Stimulated activated memory B cell treated with anti-CD40 and anti-IgM and Interleukin-4, amounts not matched to agents 10 μg/mL and 1 μg/mL and 100 μg/mL, for 72 hours (primary cell): ENCODE measurements around the gene RPS6KA2.

Experiments
- ATAC-seq: fragments of 150-1000 bp; cut with Tn5 transposase; 2 replicates; pipeline ENCODE4 v1.10.0; 2021
- H3K27ac Mint-ChIP-seq: one replicate; pipeline ENCODE4 v1.8.0; 2022; ENCODE audit warnings: mild to moderate bottlenecking, mixed read lengths
- H3K27me3 Mint-ChIP-seq: one replicate; pipeline ENCODE4 v1.8.0; 2022; ENCODE audit warnings: mixed read lengths
- H3K36me3 Mint-ChIP-seq: one replicate; pipeline ENCODE4 v1.8.0; 2022; ENCODE audit warnings: mixed read lengths
- H3K4me1 Mint-ChIP-seq: one replicate; pipeline ENCODE4 v1.8.0; 2022; ENCODE audit warnings: mixed read lengths
- H3K4me3 Mint-ChIP-seq: one replicate; pipeline ENCODE4 v1.8.0; 2022; ENCODE audit warnings: mild to moderate bottlenecking, moderate library complexity, mixed read lengths
- H3K9me3 Mint-ChIP-seq: one replicate; pipeline ENCODE4 v1.8.0; 2022; ENCODE audit warnings: mixed read lengths

Gene RPS6KA2

GRCh38 chr6:166463359-166464067, 163.5 kb downstream of the RPS6KA2 start:
- ATAC-seq, result no peak
- H3K36me3 Mint-ChIP-seq, result peaks cover 13% of the 10 kb centered on the region
- H3K27ac Mint-ChIP-seq, result no peak overlapping the region
- no peaks in the 10 kb centered on the region for H3K9me3 Mint-ChIP-seq
- no peaks in the 10 kb centered on the region for H3K27me3 Mint-ChIP-seq
- H3K4me3 Mint-ChIP-seq, result no peak overlapping the region
- peaks cover 33% of the 10 kb centered on the region for H3K4me1 Mint-ChIP-seq

- H3K27me3 Mint-ChIP-seq, result no peaks in the 10 kb centered on the region
- ATAC-seq, result no peak
- H3K36me3 Mint-ChIP-seq, result peaks cover 21% of the 10 kb centered on the region
- peaks cover 33% of the 10 kb centered on the region for H3K4me1 Mint-ChIP-seq
- no peaks in the 10 kb centered on the region for H3K9me3 Mint-ChIP-seq
- H3K4me3 Mint-ChIP-seq, result peak overlapping the region; percentile 1
- H3K27ac Mint-ChIP-seq, result peak overlapping the region; percentile 70
These were observed 164.5 kb downstream of the RPS6KA2 start for GRCh38 chr6:166462461-166463135.

GRCh38 chr6:166461821-166462460, 165.1 kb downstream of the RPS6KA2 start:
- Mint-ChIP-seq H3K4me1 (peaks cover 33% of the 10 kb centered on the region), H3K36me3 (peaks cover 17% of the 10 kb centered on the region), H3K4me3 (peak overlapping the region; percentile 1), H3K9me3 (no peaks in the 10 kb centered on the region), H3K27me3 (no peaks in the 10 kb centered on the region), H3K27ac (peak overlapping the region; percentile 70)
- ATAC-seq, result peak; percentile 77

GRCh38 chr6:166460473-166461437, 166.3 kb downstream of the RPS6KA2 start:
- no peak for ATAC-seq
- H3K4me3 Mint-ChIP-seq, result no peak overlapping the region
- H3K27me3 Mint-ChIP-seq, result no peaks in the 10 kb centered on the region
- peaks cover 13% of the 10 kb centered on the region for H3K36me3 Mint-ChIP-seq
- no peaks in the 10 kb centered on the region for H3K9me3 Mint-ChIP-seq
- H3K27ac Mint-ChIP-seq, result peak overlapping the region; percentile 70
- peaks cover 41% of the 10 kb centered on the region for H3K4me1 Mint-ChIP-seq

DNA sequence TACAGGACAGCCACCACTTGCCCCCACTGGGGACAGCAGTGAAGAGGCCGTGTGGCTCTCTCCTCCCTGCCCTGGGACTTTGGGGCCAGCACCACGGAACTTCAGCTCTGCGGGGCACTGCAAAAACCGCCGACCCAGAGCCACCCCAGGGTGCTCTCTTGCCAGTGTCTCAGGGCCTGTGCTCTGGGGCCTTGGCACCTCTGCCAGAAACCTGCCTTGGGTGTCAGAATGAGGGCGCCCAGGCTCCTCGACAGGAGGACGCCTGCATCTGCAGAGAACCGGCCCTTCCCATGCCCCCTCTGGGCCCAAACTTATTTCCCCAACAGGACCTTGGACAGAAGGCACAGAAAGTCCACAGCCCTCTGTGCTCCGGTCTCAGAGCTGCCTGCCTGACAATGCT, 167.1 kb downstream of the RPS6KA2 start:
- H3K27me3 Mint-ChIP-seq, result no peaks in the 10 kb centered on the region
- H3K4me1 Mint-ChIP-seq, result peaks cover 41% of the 10 kb centered on the region
- H3K36me3 Mint-ChIP-seq, result peaks cover 13% of the 10 kb centered on the region
- H3K27ac Mint-ChIP-seq, result peak overlapping the region; percentile 70
- no peak overlapping the region for H3K4me3 Mint-ChIP-seq
- no peaks in the 10 kb centered on the region for H3K9me3 Mint-ChIP-seq
- no peak for ATAC-seq

GRCh38 chr6:166459272-166459671, 167.8 kb downstream of the RPS6KA2 start:
- H3K9me3 Mint-ChIP-seq, result no peaks in the 10 kb centered on the region
- no peak overlapping the region for H3K4me3 Mint-ChIP-seq
- peaks cover 13% of the 10 kb centered on the region for H3K36me3 Mint-ChIP-seq
- peaks cover 41% of the 10 kb centered on the region for H3K4me1 Mint-ChIP-seq
- no peak overlapping the region for H3K27ac Mint-ChIP-seq
- H3K27me3 Mint-ChIP-seq, result no peaks in the 10 kb centered on the region
- no peak for ATAC-seq

- ATAC-seq, result peak; percentile 63
These were observed 170.5 kb downstream of the RPS6KA2 start for GRCh38 chr6:166456395-166457156.

DNA sequence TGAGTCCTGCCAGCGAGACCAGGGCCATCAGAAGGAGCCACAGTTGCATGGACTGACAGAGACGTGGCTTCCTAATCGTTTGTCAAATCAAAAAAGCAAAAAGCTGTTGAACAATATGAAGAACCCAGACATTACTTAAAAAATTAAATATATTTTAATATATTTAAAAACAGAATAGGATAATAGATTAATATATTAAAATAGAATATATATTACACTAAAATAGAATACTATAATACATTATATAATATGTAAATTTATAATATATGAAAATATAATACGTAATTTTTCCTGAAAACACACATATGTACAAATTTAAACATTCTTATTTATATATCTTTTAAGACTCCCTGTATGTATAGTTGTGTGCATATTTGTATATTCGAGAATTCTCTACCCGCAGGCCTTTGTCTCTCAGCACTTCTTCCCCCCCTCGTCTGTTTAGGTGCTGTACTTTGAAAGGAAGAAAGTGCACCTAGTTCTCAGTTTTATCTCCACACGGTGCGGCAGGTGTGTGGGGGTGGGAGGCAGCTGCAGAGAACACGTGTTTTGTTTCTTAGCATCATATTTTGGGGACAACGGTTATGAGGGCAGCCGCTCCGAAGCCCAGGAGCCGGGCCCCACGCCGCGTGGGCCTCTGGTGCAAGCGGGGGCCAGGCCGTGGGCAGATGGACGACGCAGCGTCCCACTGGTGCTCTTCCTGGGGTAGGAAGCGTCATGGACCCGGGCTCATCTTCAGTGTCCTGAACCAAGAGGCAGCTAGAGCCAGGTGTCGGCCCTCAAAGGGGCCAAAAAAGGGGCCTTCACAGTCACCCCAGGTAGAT, 172.1 kb downstream of the RPS6KA2 start:
- Mint-ChIP-seq H3K27ac (no peak overlapping the region), H3K4me1 (peaks cover 8% of the 10 kb centered on the region), H3K9me3 (peaks cover 4% of the 10 kb centered on the region), H3K27me3 (no peaks in the 10 kb centered on the region), H3K36me3 (peaks cover 24% of the 10 kb centered on the region), H3K4me3 (no peak overlapping the region)
- ATAC-seq, result no peak

More at GRCh38 chr6:166456395-166457156, 170.5 kb downstream of the RPS6KA2 start:
- H3K27me3 Mint-ChIP-seq, result no peaks in the 10 kb centered on the region
- H3K4me3 Mint-ChIP-seq, result no peak overlapping the region
- H3K36me3 Mint-ChIP-seq, result peaks cover 24% of the 10 kb centered on the region
- H3K4me1 Mint-ChIP-seq, result peaks cover 22% of the 10 kb centered on the region
- peaks cover 4% of the 10 kb centered on the region for H3K9me3 Mint-ChIP-seq
- no peak overlapping the region for H3K27ac Mint-ChIP-seq

- Mint-ChIP-seq H3K27ac (no peak overlapping the region), H3K4me1 (peaks cover 8% of the 10 kb centered on the region), H3K36me3 (peaks cover 22% of the 10 kb centered on the region), H3K4me3 (no peak overlapping the region), H3K27me3 (no peaks in the 10 kb centered on the region), H3K9me3 (peaks cover 4% of the 10 kb centered on the region)
- no peak for ATAC-seq
These were observed 173.4 kb downstream of the RPS6KA2 start for GRCh38 chr6:166453651-166454050.

DNA sequence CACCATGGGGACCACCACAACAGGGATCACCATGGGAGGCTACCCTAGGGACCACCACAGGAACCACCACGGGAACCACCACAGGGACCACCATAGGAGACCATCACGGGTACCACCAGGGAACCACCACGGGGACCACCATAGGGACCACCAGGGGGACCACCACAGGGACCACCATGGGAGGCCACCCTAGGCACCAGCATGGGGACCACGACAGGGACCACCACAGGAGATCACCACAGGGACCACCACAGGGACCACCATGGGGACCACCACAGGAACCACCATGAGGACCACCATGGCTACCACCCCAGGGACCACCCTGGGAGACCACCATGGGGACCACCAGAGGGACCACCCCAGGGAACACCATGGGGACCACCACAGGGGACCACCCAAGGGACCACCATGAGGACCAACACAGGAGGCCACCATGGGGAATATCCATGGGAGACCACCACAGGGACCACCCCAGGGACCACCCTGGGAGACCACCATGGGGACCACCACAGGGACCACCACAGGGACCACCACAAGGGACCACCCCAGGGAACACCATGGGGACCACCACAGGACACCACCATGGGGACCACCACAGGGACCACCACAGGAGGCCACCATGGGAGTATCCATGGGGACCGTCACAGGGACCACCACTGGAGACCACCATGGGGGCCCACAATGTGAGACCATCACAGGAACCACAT, 176.7 kb downstream of the RPS6KA2 start:
- peak; percentile 59 for ATAC-seq
- no peaks in the 10 kb centered on the region for H3K4me1 Mint-ChIP-seq

DNA sequence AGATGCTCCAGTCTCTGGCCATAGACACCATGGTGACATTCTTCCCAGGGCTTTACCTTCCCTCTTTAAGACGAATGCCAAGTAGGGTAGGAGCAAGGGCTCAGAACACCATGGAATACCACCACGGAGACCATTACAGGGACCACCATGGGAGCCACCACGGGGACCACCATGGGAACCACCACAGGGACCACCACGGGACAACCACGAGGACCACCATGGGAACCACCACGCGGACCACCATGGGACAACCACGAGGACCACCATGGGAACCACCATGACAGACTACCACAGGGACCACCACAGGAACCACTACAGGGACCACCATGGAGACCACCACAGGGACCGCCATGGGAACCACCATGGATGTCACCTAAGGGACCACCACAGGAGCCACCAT, 177.4 kb downstream of the RPS6KA2 start:
- H3K4me1 Mint-ChIP-seq, result no peaks in the 10 kb centered on the region
- peak; percentile 29 for ATAC-seq
- H3K36me3 Mint-ChIP-seq, result peaks cover 37% of the 10 kb centered on the region
- H3K9me3 Mint-ChIP-seq, result peaks cover 4% of the 10 kb centered on the region
- peaks cover 8% of the 10 kb centered on the region for H3K27me3 Mint-ChIP-seq
- H3K27ac Mint-ChIP-seq, result no peak overlapping the region
- no peak overlapping the region for H3K4me3 Mint-ChIP-seq

More for the DNA sequence above, 176.7 kb downstream of the RPS6KA2 start:
- Mint-ChIP-seq H3K9me3 (peaks cover 4% of the 10 kb centered on the region), H3K27ac (no peak overlapping the region), H3K4me3 (no peak overlapping the region), H3K36me3 (peaks cover 36% of the 10 kb centered on the region), H3K27me3 (peaks cover 6% of the 10 kb centered on the region)

- Mint-ChIP-seq H3K27ac (no peak overlapping the region), H3K9me3 (peaks cover 4% of the 10 kb centered on the region), H3K4me3 (no peak overlapping the region), H3K27me3 (peaks cover 8% of the 10 kb centered on the region), H3K36me3 (peaks cover 43% of the 10 kb centered on the region), H3K4me1 (no peaks in the 10 kb centered on the region)
- no peak for ATAC-seq
These were observed 178.0 kb downstream of the RPS6KA2 start for GRCh38 chr6:166449036-166449435.

DNA sequence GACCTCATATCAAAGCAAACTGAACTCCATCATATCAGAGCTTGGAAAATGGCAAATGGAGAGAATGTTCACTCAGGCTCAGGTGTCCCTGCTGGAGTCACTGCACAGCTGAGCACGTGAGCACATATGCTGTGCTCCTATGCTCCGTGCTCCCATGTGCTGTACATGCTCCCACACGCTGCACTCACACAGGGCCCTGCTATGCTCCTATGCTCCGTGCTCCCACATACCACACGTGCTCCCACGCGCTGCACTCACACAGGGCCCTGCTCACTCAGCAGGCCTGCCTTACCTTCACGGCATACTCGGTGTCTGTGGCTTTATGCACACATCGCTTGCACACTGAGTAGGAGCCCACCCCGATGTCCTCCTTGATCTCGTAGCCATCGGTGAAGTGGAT, 178.6 kb downstream of the RPS6KA2 start:
- Mint-ChIP-seq H3K27me3 (peaks cover 8% of the 10 kb centered on the region), H3K36me3 (peaks cover 39% of the 10 kb centered on the region), H3K4me1 (no peaks in the 10 kb centered on the region), H3K27ac (no peak overlapping the region), H3K4me3 (no peak overlapping the region), H3K9me3 (peaks cover 4% of the 10 kb centered on the region)
- ATAC-seq, result no peak
